ENCODE measurements around the gene NOL4L. TPM values are rescaled to one million over a fixed set of nuclear protein-coding genes. Genes with fewer than 3 reads are reported as not detected.
A peak's percentile ranks its signal among the peaks of the same experiment; 100 is the strongest.

NOL4L gene
- total and polyA plus RNA-seq, 4 donors, result 7.9 to 20.6 (median 12.2) TPM

GRCh38 chr20:32607324-32607723 is 22.2 kb upstream of the NOL4L start:
- 87 to 93% methylated on average over 8 of the region's 8 CpGs for WGBS, 2 donors
- ATAC-seq (ENCODE audit: insufficient read depth, low FRiP score), result no peak

GRCh38 chr20:32606790-32607189 is 21.7 kb upstream of the NOL4L start:
- Histone ChIP-seq H3K27me3 (ENCODE audit: control insufficient read depth in 3 of 3, insufficient read depth in 3 of 3, low read length in 2 of 3) (peaks cover 0 to 7% (median 6%) of the 10 kb centered on the region in 3 donors), H3K9ac (ENCODE audit: insufficient read depth in 1 of 2, low read length in 2 of 2) (no peak overlapping the region), H3K4me3 (no peak overlapping the region), H3K36me3 (ENCODE audit: control insufficient read depth in 4 of 4, insufficient read depth in 4 of 4, low read length in 4 of 4) (no peaks in the 10 kb centered on the region), H3K27ac (ENCODE audit: low read depth in 1 of 2, low read length in 1 of 2) (no peak overlapping the region), H3K4me1 (ENCODE audit: control insufficient read depth in 5 of 5, insufficient read depth in 5 of 5, low read length in 5 of 5) (peaks cover 0 to 16% (median 0%) of the 10 kb centered on the region in 5 donors), H3K9me3 (ENCODE audit: control insufficient read depth in 4 of 4, insufficient read depth in 3 of 4, low read length in 3 of 4) (no peaks in the 10 kb centered on the region)
- no peak for ATAC-seq (ENCODE audit: insufficient read depth, low FRiP score)
- WGBS, 2 donors, result 88 to 95% methylated on average over 1 of the region's 1 CpG
- DNase-seq, result no peak
- no peak for TF ChIP-seq CTCF (IDR thresholded peaks at IDR 0.05; ENCODE audit: control extremely low read depth, extremely low read depth)

More at GRCh38 chr20:32607324-32607723, 22.2 kb upstream of the NOL4L start:
- Histone ChIP-seq H3K4me1 (ENCODE audit: control insufficient read depth in 5 of 5, insufficient read depth in 5 of 5, low read length in 5 of 5) (peaks cover 0 to 16% (median 0%) of the 10 kb centered on the region in 5 donors), H3K27me3 (ENCODE audit: control insufficient read depth in 3 of 3, insufficient read depth in 3 of 3, low read length in 2 of 3) (peaks cover 0 to 7% (median 6%) of the 10 kb centered on the region in 3 donors), H3K9ac (ENCODE audit: insufficient read depth in 1 of 2, low read length in 2 of 2) (no peak overlapping the region), H3K4me3 (no peak overlapping the region), H3K36me3 (ENCODE audit: control insufficient read depth in 4 of 4, insufficient read depth in 4 of 4, low read length in 4 of 4) (no peaks in the 10 kb centered on the region), H3K9me3 (ENCODE audit: control insufficient read depth in 4 of 4, insufficient read depth in 3 of 4, low read length in 3 of 4) (no peaks in the 10 kb centered on the region), H3K27ac (ENCODE audit: low read depth in 1 of 2, low read length in 1 of 2) (no peak overlapping the region)
- no peak for DNase-seq
- TF ChIP-seq CTCF (IDR thresholded peaks at IDR 0.05; ENCODE audit: control extremely low read depth, extremely low read depth), result no peak

GRCh38 chr20:32606107-32606506 is 21.0 kb upstream of the NOL4L start:
- Histone ChIP-seq H3K9me3 (ENCODE audit: control insufficient read depth in 4 of 4, insufficient read depth in 3 of 4, low read length in 3 of 4) (no peaks in the 10 kb centered on the region), H3K4me1 (ENCODE audit: control insufficient read depth in 5 of 5, insufficient read depth in 5 of 5, low read length in 5 of 5) (peaks cover 0 to 16% (median 0%) of the 10 kb centered on the region in 5 donors), H3K36me3 (ENCODE audit: control insufficient read depth in 4 of 4, insufficient read depth in 4 of 4, low read length in 4 of 4) (no peaks in the 10 kb centered on the region), H3K27me3 (ENCODE audit: control insufficient read depth in 3 of 3, insufficient read depth in 3 of 3, low read length in 2 of 3) (peaks cover 0 to 7% (median 6%) of the 10 kb centered on the region in 3 donors), H3K4me3 (no peak overlapping the region), H3K27ac (ENCODE audit: low read depth in 1 of 2, low read length in 1 of 2) (no peak overlapping the region), H3K9ac (ENCODE audit: insufficient read depth in 1 of 2, low read length in 2 of 2) (no peak overlapping the region)
- TF ChIP-seq CTCF (IDR thresholded peaks at IDR 0.05; ENCODE audit: control extremely low read depth, extremely low read depth), result no peak
- ATAC-seq (ENCODE audit: insufficient read depth, low FRiP score), result no peak
- DNase-seq, result no peak
- 65 to 72% methylated on average over 8 of the region's 8 CpGs for WGBS, 2 donors

- WGBS, 2 donors, result 47 to 59% methylated on average over 12 of the region's 12 CpGs
- peaks cover 0 to 7% (median 6%) of the 10 kb centered on the region in 3 donors for H3K27me3 ChIP-seq (ENCODE audit: control insufficient read depth in 3 of 3, insufficient read depth in 3 of 3, low read length in 2 of 3)
- TF ChIP-seq CTCF (IDR thresholded peaks at IDR 0.05; ENCODE audit: control extremely low read depth, extremely low read depth), result no peak
- no peak overlapping the region for H3K9ac ChIP-seq (ENCODE audit: insufficient read depth in 1 of 2, low read length in 2 of 2)
- ATAC-seq (ENCODE audit: insufficient read depth, low FRiP score), result no peak
- H3K36me3 ChIP-seq (ENCODE audit: control insufficient read depth in 4 of 4, insufficient read depth in 4 of 4, low read length in 4 of 4), result no peaks in the 10 kb centered on the region
- H3K27ac ChIP-seq (ENCODE audit: low read depth in 1 of 2, low read length in 1 of 2), result no peak overlapping the region
- H3K9me3 ChIP-seq (ENCODE audit: control insufficient read depth in 4 of 4, insufficient read depth in 3 of 4, low read length in 3 of 4), result no peaks in the 10 kb centered on the region
- peaks cover 0 to 10% (median 0%) of the 10 kb centered on the region in 5 donors for H3K4me1 ChIP-seq (ENCODE audit: control insufficient read depth in 5 of 5, insufficient read depth in 5 of 5, low read length in 5 of 5)
- no peak overlapping the region for H3K4me3 ChIP-seq
- DNase-seq, result peak; percentile 27 to 46 (median 34)
Measured at GRCh38 chr20:32605167-32605656, 20.1 kb upstream of the NOL4L start.

Measured in lung (tissue), 12 donors.